ENCODE measurements around the gene CEP68. TPM values are rescaled to one million over a fixed set of nuclear protein-coding genes. Genes with fewer than 3 reads are reported as not detected.

Gene CEP68
- total RNA-seq, 4 donors from 2014 or later = 18.5 to 27.5 (median 25.3) TPM

- no peak for DNase-seq (ENCODE audit: low spot score in 2 of 2)
- 73 to 88% methylated on average over 4 of the region's 4 CpGs for WGBS, 2 donors
- H3K4me3 ChIP-seq (ENCODE audit: low read depth, poor library complexity, severe bottlenecking) = no peak overlapping the region
- intact Hi-C loops (cut with DNase I; ENCODE audit: low total_unique reads) = no loop called here
- no peak for TF ChIP-seq POLR2A (IDR thresholded peaks at IDR 0.05)
- TF ChIP-seq CTCF (IDR thresholded peaks at IDR 0.05) = no peak
Measured at GRCh38 chr2:65133626-65134025, 77.4 kb downstream of the CEP68 start.

- TF ChIP-seq CTCF (IDR thresholded peaks at IDR 0.05) (no peak), POLR2A (IDR thresholded peaks at IDR 0.05) (no peak)
- 90 to 93% methylated on average over 7 of the region's 7 CpGs for WGBS, 2 donors
- intact Hi-C loops (cut with DNase I; ENCODE audit: low total_unique reads) = no loop called here
- no peak overlapping the region for H3K4me3 ChIP-seq (ENCODE audit: low read depth, poor library complexity, severe bottlenecking)
- no peak for DNase-seq (ENCODE audit: low spot score in 2 of 2)
Measured at GRCh38 chr2:65134158-65134557, 77.9 kb downstream of the CEP68 start.

GRCh38 chr2:65136253-65136652 is 80.0 kb downstream of the CEP68 start:
- TF ChIP-seq POLR2A (IDR thresholded peaks at IDR 0.05) (no peak), CTCF (IDR thresholded peaks at IDR 0.05) (no peak)
- H3K4me3 ChIP-seq (ENCODE audit: low read depth, poor library complexity, severe bottlenecking) = no peak overlapping the region
- intact Hi-C loops (cut with DNase I; ENCODE audit: low total_unique reads) = no loop called here
- 94 to 96% methylated on average over 1 of the region's 1 CpG for WGBS, 2 donors
- DNase-seq (ENCODE audit: low spot score in 2 of 2) = no peak

Other genes starting within 250 kb of the CEP68 start
- gene SLC1A4, start 67.0 kb upstream of the CEP68 start, total RNA-seq = 10 to 100 TPM in 3 of 4 donors, 1 to 10 TPM in 1; 8.3 to 31.1 (median 18.0) TPM
- 10 to 100 TPM; 49.1 to 68.0 (median 55.2) TPM for gene RAB1A, start 73.7 kb downstream of the CEP68 start, total RNA-seq
- 10 to 100 TPM; 44.1 to 58.7 (median 50.9) TPM for gene ACTR2, start 171.4 kb downstream of the CEP68 start, total RNA-seq